Occipital lobe (tissue), 2 donors: ENCODE data around the gene FAM168A. TPM values are rescaled to one million over a fixed set of nuclear protein-coding genes. Genes with fewer than 3 reads are reported as not detected.

Experiments used
- DNase-seq: peaks from one replicate; lab custom pipeline; 2025; lab: John Stamatoyannopoulos, UW
- total RNA-seq: library from RNA; depleted of rRNA; stranded (reverse); fragments of >200 nt; gene quantifications from one replicate; pipeline ENCODE4 v1.2.3, GENCODE V29; 2014

Gene FAM168A
- total RNA-seq, 1 donor from 2014 or later: 70.3 TPM

DNA sequence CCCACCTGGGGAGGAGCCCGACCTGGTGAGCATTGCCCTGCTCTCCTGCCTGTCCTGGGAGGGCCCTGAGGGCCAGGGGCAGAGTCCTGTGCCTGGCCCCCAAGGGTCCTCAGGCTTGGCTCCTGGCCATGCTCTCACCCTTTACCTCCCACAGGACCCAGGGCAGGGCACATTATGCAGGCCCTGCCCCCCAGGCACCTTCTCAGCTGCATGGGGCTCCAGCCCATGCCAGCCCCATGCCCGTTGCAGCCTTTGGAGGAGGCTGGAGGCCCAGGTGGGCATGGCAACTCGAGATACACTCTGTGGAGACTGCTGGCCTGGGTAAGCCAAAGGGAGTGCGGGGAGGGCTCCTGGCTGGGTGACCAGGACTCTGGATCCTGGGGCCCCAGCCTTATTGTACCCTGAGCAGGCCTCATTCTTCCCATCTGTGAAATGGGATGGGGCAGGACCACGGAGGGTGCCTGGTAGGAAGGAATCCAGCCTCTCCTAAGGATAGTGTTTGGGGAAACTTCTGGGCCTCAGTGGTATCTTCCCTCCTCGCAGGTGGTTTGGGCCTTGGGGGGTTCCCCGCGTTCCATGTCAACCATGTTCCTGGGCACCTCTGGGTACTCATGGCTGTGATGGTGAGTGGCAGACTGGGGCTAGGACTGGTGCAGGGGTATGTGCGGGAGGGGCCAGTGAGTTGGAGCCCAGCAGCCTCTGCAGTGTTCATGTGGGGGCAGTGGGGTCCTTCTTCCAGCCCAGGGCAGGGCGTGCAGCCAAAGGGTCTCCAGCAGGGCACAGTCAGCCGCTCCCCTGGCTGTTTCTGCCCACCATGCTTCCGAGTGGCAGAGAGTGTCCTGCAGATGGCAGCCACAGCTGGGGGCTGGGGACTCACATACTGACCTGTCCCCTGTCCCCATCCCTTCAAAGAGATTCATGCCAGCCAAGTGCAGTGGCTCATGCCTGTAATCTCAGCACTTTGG lies 207.0 kb downstream of the FAM168A start:
- no peak for DNase-seq

DNA sequence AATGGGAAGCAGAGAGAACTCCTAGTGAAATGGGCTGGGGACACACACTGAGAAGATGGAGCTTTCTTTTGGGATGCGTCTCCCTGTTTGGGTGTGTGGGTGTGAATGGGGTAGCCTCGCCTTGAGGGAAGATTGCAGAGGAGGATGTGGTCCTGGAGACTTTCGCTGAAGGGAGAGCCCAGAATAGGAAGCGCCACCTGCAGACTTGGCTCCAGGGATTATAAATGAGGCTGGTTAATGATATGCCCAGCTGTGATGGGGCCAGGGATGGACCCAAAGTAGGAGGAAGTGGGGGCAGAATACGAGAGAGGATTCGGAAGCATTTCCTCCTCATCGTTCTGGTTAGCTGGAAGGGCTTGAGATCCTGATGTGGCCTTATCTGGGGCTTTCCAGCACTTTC lies 208.0 kb downstream of the FAM168A start:
- no peak for DNase-seq

DNA sequence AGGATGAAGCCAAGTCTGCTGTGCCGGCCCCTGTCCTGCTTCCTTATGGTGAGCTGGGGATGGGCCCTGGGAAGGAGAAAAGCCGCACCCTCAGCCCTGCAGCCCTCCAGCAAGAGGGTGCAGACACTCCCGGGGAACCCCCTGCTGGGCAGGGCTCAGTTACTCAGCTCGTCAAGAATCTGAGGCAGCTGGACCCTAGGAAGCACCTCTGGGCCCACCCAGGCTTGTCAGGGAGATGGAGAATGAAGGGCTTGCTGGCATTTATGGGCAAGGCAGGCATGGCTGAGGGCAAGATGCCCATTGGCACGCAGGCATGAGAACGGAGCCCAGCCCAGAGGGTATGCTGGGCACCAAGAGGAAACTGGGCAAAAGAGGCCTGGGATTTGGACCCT lies 208.8 kb downstream of the FAM168A start:
- DNase-seq: no peak

DNA sequence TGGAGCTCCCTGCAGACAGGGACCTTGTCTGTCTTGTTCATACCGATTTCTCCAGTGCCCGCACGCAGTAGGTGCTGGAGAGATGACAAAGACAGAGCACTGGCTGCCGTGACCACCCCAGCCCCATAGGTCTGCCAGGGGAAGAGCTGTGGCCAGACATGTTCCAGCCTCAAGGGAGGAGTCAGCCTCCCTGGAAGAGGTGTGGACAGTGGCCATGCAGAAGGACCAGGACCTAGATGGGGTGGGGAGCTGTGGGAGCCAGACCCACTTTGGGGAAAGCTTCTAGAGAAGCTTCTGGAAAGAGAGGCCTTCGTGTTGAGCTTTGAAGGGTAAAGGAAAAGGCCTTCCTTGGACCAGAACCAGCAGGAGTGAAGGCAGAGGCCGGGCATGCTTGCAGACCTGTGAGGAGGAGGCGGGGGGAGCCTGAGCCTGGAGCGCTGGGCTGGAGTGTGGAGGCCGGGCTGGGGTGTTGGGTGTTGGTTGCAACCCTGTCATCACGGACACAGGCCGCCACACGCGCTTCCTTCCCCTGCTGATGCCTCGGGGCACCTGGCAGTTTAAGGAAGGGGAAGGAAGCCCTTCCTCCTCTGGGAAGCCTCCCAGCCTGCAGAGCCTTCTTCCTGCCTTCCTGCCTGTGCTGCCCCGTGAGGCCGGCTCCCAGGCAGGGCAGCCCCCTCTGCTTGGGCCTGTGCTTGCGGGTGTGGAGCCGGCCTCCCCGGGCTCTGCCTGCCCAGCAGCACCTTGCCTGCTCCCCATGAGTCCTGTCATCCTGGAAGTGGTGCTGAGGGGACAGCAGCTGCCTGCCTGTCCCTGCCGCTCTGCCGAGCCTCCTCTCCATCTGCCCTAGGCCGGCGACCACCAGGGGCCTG lies 209.4 kb downstream of the FAM168A start:
- DNase-seq: no peak

DNA sequence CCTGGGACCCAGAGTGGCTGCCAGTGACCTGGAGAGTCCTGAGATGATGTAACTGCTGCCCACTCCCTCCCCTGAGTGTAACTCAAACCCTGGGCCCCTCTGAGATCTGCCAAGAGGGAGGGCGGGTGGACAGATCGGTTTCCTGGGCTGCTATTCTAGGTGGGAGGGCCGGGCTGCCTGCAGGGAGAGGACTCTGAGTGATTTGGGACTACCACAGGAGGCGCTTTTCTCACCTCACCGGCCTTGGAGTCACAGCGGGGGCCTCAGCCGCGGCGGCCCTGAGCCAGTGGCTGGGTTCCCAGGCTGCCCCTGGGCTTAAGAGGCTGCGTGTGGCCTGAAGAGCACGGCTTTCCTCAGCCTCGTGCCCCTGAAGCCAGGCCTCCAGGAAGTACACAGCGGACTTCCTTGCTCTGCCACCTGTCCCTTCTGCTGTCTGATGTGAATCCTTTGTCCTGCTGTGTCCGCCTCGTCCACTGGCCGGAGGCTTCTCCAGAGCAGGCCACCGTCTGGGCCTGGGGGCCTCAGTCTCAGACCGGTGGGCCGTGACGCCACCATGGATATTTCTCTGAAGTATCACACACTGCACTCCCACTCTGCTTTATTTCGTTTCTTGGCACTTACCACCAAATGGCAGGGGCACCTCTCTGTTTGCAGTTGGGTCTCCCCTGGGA lies 210.2 kb downstream of the FAM168A start:
- DNase-seq: no peak

DNA sequence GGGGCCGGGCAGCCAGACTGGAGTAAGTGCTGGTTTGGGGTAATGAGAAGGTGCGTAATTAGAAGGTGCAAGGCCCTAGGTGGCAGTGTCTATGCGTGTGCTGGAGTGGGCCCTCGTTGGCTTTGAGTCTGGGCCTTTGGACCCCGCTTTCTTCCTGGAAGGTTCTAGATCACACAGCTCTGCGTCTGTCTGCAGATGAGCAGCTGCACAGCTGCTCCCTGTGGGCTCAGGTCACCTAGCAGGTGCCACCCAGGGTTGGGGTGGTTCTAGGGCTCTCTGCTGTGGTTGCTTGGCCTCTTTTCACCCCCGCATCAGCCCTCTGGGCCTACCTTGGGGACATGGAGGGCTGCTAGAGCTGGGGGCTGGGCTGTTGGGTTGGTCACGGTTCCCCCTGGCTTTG lies 211.4 kb downstream of the FAM168A start:
- no peak for DNase-seq

DNA sequence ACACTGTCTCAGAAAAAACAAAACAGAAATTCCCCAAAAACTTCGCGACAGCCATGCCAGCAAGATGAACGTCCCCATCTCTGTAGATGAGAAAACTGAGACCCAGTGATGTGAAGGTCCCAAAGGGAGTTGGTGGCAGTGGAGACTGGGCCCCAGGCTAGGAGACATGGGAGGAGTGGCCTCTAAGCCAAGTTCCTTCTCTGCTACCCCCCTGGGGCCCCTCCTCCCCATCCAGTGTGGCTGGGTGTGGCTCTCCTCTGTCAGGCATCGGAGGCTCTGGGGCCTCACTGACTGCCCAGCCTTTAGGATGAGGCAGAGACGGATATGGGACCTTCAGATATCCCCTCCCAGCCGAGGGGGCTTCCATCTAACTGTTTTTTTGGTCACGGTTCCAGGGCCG lies 211.9 kb downstream of the FAM168A start:
- DNase-seq: no peak

DNA sequence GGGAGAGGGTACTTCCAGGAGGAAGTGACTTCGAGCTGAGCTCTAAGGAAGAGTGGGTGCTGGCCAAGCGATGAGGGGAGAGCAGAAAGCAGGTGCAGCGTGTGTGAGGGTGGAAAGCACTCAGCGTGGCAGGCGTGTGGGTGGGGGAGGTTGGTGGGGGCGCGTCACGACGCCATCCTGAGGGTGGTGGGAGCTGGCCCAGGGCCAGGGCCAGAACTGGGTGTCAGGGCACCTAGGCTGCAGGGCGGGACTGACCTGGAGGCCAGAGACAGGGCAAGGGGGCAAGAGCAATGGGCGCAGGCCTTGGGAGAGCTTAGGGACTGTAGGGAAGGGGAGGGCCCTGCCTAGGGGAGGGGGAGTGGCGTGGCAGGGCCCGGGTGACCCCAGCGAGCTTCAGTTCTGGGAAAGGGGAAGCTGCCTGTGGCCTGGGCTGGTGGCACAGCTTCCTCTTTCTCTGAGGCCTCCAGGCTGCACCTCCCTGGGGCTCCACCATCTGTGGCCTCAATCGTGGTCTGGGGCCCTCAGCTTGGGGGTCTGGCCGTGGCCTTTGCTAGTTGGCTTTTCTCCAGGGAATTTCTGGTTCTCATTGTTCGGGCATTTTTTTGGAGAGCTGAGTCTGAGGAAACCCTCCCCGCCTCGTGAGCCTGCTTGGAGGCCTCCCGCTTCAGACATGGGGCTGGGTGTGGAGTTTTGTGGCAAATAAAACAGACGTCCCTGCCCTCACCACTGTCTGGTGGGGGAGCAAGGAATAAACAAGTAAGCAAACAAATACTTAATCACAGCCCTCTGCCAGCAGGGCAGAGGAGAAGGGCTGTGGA lies 212.8 kb downstream of the FAM168A start:
- no peak for DNase-seq

DNA sequence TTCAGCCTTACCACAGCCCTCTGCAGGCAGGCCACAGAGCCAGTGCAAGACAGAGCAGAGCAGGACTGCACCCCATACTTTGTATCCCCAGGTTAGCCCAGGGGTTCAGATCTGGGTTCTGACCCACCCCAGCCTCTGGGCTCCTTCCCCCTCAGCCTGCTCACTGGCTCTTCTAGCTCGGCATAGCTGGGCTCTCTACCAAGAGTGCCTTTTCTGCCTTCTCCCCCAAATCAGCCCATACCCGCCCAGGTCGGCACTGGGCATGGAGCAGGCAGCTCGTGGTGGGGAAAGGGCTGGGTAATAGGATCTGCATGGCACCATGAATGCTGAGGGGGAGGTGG lies 213.4 kb downstream of the FAM168A start:
- no peak for DNase-seq

DNA sequence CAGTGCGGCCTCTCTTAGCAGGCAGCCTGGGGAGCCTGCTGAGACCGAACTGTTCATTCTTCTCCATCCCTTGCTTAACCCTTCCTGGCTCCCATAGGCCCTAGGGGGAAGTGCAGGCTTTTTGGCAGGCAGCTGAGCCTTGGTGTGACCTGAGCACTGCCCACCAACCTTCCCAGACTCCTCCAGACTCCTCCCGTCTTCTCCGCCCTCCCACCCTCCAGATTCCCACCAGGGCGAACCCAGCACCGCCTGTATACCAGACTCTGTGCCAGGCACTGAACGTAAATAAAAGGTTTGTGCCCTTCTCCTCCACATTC lies 213.8 kb downstream of the FAM168A start:
- no peak for DNase-seq

DNA sequence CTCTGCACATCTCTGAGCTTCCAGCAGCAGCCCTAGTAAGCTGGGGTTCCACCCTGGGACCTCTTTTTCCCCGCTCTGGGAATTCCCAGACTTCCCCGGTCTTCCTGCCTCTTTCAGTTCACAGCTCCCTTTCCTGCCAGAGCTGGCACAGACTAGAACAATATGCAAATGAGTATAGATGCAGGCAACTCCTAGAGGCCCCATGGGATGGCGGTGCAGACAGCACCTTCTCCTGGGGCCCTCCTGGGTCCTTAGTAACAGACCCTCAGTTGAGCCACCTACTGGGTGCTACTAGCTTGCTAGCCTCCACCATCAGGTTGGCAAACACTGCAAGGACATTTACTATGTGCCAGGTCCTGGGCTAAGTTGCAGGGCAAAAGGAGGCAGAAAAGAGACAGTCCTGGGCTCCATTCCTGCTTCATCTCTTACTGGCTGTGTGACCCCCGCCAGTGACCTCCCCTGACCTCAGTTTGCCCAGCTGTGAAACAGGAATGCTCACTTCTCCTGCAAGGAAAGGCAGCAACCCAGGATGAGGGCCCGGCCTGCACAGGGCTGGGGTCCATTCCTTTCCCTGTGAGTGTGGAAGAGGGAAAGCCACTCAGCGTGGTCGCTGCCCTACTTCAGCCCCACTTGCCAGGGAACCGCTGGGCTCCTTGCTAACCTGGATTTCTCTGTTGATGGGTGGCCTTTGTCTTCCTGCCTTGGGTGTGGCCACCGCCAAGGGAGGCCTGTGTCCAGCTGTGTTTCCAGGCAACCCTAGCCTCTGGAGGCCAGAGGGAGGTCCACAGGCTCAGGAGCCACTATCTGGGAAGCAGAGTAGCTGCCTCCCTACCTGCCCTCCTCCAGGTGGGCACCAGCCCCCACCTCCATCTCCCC lies 214.4 kb downstream of the FAM168A start:
- no peak for DNase-seq

DNA sequence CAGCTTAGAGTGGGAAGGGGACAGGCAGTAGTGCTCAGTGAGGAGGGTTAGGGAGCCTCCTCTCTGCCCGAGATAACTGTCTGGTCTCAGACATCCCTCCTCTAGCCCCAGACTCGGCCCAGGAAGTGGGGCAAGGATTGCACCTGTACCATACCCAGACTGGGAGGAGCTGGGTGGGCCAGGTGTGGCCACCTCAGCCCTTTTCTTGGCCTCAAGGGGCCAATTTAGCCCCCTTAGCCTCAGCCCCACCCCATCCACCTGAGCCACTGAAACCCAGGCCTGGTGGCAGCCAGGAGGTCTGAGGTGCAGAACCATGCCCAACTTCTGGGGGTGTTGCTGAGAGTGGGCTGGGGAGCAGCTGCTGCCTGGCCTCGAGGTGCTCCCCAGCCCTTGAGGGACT lies 215.2 kb downstream of the FAM168A start:
- no peak for DNase-seq

DNA sequence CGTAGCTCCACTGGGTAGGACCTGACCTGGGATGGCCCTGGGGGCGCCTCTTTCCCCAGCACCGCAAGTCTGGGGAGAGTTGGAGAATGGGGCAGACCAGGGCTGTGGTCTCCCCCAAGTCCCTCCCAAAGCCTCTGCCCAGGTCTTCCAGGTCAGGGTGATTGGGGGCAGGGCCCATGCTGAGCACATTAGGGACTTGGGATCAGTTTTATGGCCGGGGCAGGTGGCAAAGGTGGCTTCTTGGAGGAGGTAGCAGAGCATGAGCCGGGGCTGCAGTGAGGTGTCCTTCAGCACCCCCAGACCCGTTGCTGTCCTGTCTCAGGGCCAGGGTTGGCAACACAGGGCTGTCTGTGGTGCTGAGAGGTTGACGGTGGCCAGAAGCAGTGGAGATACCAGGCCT lies 215.7 kb downstream of the FAM168A start:
- no peak for DNase-seq

DNA sequence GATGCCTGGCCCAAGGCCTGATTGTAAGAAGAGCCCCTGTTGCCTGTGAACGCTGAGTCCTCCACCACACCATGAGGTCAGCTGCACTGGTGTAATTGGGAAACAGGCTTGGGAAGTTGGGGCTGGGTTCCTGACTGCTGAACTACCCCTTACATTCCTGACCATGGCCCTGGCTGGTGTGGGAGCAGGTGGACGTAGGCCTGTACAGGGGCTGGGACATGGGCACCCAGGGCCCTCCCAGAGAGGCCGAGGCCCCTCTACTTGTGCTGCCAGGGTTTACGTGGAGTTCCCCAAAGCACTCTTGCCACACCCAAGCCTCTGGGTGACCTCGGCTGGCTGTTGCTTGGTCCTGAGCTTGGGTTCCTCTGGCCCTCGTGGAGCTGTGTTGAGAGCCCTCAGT lies 216.3 kb downstream of the FAM168A start:
- DNase-seq: no peak

DNA sequence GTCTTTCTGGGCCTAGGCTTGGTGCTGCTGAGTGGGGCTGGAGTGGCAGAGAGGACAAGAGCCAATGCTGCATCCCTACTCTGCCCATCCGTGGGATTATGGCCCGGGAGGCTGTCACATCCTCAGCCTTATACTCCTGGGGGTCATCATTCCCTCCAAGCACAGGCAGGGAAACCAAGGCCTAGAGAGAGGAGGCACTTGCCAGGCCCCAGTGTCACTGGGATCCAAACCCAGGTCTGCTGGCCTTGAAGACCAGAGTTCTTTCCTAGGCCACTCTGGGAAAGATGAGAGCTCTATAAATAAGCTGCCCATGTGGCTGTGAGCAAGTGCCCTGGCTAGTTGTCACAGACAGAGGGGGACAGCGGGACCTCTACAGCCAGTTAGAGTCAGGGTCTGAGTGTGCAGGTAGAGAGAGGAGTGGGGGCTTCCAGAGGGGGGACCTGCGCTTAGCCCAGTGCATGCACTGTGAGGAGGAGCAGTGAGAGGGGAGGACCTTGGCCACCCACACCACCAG lies 217.0 kb downstream of the FAM168A start:
- DNase-seq: no peak

DNA sequence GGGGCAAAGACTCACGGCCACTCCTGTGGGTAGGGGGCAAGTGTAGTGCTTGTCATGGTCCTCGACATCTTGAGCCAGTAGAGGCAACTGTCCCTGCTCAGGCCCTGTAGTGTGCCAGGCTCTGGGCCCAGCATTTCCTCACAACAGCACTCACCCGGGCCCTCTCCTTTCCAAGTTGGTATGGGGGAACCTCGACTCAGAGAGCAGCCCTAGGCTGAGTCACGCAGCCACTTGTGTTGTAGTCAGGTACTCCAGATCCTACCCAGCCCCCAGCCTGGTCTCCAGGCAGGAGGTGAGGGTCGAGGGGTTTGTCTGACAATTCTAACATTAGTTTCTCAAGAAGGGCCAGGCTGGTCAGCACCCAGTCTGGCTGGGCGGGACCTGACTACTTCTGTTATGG lies 217.6 kb downstream of the FAM168A start:
- DNase-seq: no peak

DNA sequence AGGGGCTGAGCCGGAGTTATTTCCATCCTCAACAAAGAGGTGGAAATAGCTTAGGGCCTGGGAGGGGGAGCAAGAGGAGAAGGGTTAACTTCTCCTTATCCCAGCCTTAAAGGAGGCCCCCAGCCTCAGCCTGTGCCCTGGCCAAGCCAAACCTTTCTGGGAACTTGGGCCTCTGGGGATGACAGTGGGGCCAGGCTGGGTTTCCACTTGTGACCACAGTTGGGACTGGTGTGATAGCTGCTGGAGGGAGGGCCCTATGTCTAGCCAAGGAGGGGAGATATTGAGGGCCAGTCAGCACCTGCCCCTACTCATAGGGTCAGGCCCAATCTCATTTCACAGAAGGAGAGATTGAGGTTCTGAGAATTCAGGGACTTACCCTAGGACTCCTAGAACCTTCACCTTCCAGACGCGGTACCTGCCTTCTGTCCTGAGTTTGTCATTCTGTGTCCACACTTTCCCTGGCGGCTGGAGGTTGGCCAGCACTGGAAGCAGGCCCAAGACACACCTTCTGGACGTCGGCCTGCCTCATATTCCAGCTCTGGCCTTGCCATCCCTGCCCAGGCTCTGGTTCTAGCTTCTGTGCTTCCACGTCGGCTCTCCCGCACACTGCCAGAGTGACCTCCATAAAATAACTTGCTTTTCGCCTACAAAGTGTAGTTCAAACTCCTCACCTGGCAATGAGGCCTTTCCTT lies 218.6 kb downstream of the FAM168A start:
- DNase-seq: no peak

DNA sequence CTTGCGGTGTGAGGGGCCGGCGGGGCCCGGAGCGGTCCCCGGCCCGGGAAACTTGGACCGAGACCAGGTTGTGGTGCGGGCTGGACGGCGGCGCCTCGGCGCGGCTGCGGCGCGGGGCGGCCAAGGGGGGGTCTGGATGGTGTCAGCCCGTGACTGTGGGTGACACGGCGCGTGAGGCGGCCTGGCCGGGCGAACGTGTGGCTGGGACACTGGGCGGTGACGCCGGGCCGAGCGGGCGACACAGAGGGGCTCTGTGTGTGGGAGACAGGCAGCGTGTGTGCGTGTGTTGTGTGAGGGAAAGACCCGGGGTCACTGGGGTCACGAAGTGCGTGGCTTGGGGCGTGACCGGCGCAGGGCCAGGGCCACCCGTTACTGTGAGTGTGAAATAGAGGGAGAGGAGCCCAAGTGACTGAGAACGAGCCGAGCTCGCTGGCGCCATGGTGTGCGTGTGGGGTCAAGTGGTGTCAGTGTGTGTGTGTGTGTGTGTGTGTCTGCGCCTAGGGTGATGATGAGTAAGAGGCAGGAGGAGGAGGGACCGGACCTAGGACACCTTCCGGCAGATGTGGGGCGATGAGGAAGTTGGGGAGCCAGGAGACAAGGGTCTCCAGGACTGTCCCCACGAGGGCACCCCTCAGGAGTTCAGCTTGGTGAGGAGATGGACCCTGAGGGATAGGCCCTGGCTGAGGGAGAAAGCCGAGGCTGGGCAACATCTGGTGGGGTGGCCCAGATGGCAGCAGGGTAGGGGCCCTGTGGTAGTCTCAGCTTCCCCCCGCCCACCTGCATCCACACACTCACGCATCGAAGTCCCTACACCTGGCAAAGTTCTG lies 220.9 kb downstream of the FAM168A start:
- no peak for DNase-seq
